GM12801 (cell line): Measurements from ENCODE around the gene RGS5.

Source experiments
- TF ChIP-seq, protein P1 (sequence below): IDR thresholded peaks from one replicate; pipeline ENCODE4 v1.5.1; 2011; ENCODE audit warnings: control low read depth; ENCODE audit not compliant: insufficient read length; ENCODE audit errors: extremely low read depth

Gene RGS5

DNA sequence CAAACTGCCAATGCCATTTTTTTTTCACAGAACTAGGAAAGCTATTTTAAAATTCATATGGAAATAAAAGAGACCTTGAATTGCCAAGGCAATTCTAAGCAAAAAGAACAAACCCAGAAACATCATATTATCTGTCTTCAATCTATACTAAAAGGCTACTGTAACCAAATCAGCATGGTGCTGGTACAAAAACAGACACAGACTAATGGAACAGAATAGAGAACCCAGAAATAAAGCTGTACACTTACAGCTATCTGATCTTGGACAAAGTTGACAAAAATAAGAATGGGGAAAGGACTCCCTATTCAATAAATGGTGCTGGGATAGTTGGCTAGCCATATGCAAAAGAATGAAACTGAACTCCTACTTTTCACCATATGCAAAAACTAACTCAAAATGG, 83.0 kb downstream of the RGS5 start:
- TF ChIP-seq, protein P1, sequence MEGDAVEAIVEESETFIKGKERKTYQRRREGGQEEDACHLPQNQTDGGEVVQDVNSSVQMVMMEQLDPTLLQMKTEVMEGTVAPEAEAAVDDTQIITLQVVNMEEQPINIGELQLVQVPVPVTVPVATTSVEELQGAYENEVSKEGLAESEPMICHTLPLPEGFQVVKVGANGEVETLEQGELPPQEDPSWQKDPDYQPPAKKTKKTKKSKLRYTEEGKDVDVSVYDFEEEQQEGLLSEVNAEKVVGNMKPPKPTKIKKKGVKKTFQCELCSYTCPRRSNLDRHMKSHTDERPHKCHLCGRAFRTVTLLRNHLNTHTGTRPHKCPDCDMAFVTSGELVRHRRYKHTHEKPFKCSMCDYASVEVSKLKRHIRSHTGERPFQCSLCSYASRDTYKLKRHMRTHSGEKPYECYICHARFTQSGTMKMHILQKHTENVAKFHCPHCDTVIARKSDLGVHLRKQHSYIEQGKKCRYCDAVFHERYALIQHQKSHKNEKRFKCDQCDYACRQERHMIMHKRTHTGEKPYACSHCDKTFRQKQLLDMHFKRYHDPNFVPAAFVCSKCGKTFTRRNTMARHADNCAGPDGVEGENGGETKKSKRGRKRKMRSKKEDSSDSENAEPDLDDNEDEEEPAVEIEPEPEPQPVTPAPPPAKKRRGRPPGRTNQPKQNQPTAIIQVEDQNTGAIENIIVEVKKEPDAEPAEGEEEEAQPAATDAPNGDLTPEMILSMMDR, result no peak

DNA sequence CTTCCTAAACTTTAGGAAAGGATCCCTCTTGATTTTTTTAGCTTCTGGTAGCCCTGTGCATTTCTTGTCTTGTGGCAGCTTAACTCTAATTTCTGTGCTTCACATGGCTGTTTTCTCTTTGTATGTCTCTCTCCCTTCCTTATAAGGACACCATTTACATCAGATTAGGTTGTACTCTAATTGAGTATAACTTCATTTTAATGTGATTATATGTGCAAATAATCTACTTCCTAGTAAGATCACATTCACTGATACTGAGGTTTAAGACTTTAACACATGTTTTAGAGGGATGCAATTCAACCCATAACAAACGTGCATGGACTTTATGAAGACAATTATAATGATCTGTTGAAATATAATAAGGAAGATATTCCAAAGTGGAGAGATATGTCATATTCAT, 86.8 kb downstream of the RGS5 start:
- TF ChIP-seq, protein P1, result no peak

DNA sequence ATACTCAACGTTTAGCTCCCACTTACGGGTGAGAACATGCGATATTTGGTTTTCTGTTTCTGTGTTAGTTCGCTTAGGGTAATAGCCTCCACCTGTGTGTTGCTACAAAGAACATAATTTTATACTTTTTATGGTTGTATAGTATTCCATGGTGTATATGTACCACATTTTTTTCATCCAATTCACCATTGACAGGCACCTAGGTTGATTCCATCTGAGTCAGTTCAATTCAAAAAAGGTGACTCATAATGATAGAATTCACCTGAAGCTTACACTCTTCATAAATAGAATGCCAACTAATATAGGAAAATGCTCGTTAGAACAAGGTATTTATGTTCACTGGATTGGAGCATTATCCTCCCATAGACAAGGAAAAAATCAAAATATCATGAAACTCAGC, 95.1 kb downstream of the RGS5 start:
- TF ChIP-seq, protein P1, result no peak

DNA sequence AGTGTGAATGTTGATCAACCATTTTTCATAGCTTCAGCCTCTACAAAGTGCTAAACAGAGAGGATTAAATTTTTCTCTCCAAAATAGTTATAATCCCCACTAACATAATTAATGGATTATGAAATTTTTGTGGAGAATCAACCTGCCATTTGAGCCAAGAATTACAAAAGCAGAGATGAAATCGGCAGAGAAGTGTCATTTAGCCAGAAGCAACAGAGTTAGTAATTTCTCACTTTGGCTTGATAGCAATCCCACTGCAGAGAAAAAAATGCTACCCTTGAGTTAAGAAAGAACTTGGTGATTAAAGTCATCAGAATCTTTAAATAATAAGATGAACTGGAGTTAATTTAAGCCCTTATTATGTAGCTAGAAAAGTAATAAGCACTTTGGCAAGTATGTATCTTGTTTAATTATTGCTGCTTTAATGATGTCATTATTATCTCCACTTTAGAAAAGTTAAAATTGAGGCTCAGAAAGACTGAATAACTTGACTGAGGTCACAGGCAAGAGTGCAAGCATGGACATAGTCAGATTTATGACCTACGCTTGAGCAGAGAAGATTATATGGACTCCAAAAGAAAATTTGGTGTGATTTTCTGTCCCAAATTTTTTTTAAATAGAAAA, 96.2 kb downstream of the RGS5 start:
- TF ChIP-seq, protein P1, result no peak

DNA sequence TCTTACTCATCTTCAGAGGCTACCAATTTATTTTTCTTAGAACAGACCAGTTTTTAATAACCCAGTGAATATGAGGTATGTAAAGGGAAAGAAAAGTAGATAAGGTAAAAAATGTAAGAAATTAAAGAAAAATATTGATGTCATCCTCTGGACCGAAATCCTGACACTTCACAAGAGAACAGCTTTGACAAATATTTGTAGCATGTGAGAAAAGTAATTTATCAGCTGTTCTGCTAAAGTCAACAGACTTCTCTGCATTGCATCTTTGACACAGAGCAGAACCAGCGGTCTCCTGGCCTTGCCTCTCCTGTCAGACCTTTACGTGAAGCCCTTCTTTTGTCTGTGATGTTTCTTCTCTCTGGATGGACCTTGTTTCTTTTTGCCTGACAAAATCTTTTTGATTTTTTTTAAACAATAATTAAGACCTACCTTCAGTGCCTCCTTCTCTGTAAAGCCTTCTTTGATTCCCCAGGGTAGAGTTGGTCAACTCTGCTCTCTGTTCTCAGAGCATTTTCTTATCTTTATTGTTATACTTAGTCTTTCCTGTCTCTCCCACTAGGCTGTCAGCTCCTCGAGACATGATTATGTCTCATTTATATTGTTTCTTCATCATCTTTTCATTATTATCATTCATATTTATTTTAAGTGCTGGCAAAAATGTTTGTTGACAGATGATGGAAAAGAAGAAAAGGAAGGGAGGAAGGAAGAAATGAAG, 98.2 kb downstream of the RGS5 start:
- TF ChIP-seq, protein P1, result no peak

DNA sequence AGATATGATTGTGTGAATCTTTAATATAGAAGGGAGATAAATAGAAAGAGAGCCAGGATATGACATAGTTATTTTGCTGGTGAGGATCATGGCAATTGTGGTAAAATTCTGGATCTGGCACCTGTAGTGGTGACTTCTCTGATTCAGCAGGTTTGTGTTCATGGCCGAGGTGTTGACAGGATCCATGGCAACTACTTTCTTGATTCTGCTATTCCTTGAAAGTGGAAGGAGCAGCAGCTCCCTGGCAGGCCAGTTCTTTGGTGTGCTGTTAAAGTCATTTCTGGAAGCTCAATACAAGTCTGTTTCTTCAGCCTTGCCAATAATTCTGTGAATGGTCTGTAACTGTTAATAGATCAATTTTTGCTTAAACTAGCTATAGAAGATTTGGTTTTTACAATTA, 100.1 kb downstream of the RGS5 start:
- TF ChIP-seq, protein P1, result no peak

DNA sequence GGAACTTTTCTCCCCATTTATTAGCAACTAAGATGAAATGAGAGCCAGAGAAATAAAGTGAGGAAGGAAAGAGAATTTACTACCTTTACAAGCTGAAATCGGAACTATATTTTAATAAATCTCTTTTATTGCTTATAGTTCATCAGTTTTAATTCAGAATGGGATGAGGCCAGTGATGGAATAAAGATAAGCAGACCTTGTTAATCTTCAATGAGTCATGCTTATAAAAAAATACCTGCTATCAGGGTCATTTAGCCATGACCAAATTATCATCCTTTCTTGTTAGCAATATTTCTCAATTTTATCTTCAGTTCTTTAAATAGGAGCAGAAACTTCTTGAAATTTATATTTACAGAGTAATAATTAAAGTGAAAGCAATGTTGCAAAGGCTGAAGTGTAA, 107.5 kb downstream of the RGS5 start:
- TF ChIP-seq, protein P1, result no peak
